Measurements from ENCODE around the gene FNDC3A.

DNA sequence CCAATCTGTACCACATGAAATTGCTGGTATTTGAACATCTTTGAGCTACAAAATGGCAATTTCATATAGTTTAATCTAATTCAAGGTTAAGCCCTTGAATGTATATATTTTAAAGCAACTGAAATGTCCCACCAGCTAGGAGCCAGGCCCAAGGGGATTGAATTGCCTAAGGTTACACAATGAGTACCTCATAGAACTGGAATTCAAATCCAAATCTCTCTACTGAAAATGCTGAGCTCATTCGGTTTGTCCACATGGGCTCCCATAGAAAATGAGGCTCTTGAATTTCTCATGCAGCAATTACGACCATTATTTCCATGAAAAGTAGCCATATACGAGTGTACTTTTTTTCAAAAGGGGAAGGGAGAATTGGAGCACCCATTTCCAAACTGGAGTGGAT is 31.5 kb upstream of the FNDC3A start:
- TF ChIP-seq, protein P1, sequence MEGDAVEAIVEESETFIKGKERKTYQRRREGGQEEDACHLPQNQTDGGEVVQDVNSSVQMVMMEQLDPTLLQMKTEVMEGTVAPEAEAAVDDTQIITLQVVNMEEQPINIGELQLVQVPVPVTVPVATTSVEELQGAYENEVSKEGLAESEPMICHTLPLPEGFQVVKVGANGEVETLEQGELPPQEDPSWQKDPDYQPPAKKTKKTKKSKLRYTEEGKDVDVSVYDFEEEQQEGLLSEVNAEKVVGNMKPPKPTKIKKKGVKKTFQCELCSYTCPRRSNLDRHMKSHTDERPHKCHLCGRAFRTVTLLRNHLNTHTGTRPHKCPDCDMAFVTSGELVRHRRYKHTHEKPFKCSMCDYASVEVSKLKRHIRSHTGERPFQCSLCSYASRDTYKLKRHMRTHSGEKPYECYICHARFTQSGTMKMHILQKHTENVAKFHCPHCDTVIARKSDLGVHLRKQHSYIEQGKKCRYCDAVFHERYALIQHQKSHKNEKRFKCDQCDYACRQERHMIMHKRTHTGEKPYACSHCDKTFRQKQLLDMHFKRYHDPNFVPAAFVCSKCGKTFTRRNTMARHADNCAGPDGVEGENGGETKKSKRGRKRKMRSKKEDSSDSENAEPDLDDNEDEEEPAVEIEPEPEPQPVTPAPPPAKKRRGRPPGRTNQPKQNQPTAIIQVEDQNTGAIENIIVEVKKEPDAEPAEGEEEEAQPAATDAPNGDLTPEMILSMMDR (IDR thresholded peaks at IDR 0.05) = no peak
- no peak for TF ChIP-seq POLR2A (IDR thresholded peaks at IDR 0.05)

Measured in thyroid gland (tissue), 4 donors.